ENCODE data around the gene LATS2.

- TF ChIP-seq CTCF (IDR thresholded peaks at IDR 0.05; ENCODE audit: low read depth, low read length) = no peak
- no peak for TF ChIP-seq EZH2phosphoT487 (IDR thresholded peaks at IDR 0.05; ENCODE audit: low read depth)
Observed at GRCh38 chr13:21035498-21035897, 25.9 kb downstream of the LATS2 start.
